GM21367 (cell line): ENCODE results near the gene SPIRE1.

Source experiments
- ATAC-seq: cut with Tn5 transposase; IDR thresholded peaks from one replicate; pipeline ENCODE4 v1.9.1; 2021; ENCODE audit not compliant: unreplicated experiment

The SPIRE1 gene

DNA sequence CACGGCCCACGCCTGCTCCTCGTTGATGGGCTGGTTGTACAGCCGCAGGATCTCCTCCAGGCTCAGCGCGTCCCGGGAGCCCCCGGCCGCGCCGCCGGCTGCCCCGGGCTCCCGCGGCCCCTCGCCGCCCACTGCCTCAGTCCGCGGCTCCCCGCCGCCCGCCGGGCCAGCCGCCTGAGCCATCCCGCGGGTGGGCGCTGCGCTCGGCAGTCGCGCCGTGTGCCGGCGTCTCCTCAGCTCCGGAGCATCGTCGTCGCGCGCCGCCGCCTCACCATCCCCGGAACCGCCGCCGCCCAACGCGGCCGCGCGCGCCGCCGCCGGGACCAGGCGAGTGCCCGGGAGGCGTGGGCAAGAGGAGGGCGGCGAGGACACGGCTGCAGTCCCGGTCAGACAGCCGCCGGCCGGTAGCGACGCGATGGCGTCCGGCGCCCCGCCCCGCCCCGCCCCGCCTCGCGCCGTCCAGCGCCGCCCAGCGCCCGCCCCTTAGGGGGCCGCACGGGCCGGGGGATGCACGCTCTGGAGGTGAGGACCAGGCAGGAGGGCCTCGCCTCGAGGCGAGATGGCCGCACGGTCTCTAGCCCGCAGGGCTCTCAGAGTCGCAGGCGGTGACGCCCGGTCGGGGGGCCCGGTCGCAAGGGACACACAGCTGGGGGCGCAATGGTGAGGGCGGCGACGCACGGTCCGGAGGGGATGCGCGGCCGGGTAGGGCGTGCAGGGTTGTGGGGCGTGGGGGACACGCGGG lies at the start of gene SPIRE1:
Gene SPIRE1 (minus strand): TSS at position 424 of the 742 bp plus-strand sequence. CDS start 241 bp downstream, at position 183.
- ATAC-seq, result peak; percentile 43

DNA sequence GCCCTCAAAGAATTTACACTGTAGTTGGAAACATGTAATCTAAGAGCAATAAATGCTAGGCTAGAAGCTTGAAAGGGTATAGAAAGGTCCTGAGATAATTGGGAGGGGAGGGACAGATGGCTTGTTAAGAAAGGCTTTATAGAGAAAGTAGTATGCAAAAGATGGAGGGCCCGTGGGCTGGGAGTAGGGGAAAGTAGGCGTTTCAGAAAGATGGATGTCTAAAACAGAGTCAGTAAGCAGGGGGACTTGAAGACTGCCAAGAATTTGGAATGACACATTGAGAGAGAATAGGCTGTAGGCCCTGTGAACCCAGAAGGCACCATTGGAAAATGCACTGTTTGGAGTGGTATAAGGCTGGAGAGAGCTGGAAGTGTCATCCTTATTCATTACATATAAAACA lies 45.8 kb upstream of the SPIRE1 start:
- ATAC-seq, result no peak

GRCh38 chr18:12703096-12703567 lies 45.2 kb upstream of the SPIRE1 start:
- peak; percentile 32 for ATAC-seq

GRCh38 chr18:12702221-12703095 lies 44.6 kb upstream of the SPIRE1 start, which contains the start of the genes CEP76 and PSMG2:
Gene CEP76, minus strand, starts transcription at chr18:12702723. Its CDS starts 175 bp downstream, at chr18:12702548.
Gene PSMG2, plus strand, starts transcription at chr18:12703042. Its CDS starts 66 bp downstream, at chr18:12703108.
- peak; percentile 69 for ATAC-seq

GRCh38 chr18:12701161-12701560 lies 43.3 kb upstream of the SPIRE1 start:
- no peak for ATAC-seq

GRCh38 chr18:12699747-12700146 lies 41.8 kb upstream of the SPIRE1 start:
- no peak for ATAC-seq

DNA sequence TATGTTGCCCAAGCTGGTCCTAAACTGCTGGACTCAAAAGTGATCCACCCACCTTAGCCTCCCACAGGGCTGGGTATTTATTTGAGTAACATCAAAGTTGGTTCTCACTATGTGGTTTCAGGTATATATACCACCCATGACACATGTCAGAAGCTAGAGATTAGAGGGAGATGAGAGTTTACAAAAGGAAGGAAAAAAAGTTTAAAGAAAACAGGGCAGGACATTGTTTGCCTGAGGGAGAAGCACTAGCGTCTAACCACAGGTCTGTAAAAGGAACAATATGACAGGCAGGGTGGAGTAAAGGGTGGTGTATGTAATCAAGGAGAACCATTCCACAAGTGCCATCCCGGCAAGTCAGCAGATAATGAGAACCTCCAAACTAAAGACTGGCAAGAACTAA lies 36.1 kb upstream of the SPIRE1 start:
- no peak for ATAC-seq

GRCh38 chr18:12692206-12692605 lies 34.3 kb upstream of the SPIRE1 start:
- no peak for ATAC-seq

DNA sequence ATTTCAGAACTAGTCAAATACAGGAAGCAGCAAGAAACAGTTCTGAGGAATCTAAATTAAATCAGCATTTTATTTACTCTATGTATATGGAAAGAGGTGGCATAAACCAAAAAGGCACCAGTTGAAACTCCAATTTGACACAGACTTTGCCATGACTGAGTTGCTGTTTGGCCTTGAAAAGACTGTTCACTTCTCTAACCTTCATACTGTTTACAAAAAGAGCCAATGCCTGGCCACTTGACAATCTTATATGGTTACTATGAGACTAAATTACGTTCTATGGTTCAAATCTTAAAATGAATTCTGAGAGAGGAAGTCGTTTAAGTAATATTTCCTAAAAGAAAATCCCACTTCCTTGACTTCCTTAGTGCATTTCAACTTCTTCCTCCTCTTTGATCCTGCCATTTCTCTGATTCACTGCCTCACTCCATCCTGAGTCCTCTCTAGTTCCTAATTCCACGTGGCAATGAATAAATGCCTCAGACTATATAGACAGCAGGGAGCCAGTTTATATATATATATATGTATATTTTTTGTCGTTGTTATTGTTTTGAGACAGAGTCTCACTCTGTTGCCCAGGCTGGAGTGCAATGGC lies 31.4 kb upstream of the SPIRE1 start:
- ATAC-seq, result no peak

DNA sequence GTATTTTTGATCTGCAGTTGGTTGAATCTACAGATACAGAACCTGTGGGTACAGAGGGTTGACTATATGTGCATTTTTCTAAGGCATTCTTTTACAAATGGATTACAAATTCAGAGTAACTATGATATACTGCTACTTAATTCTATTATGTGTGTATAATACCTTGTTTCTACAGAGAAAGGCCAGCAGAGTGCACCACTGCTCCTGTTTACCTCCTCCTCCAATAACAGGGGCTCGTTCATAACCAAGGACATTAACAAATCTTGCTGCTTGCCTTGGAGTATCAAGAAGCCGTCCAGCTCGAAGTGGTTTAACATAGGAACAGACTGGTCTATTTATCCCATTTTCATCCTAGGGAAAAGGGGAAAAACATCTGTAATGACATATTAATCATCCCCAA lies 28.2 kb upstream of the SPIRE1 start:
- ATAC-seq, result no peak

- ATAC-seq, result no peak
Measured at GRCh38 chr18:12679183-12679786, 21.4 kb upstream of the SPIRE1 start.

DNA sequence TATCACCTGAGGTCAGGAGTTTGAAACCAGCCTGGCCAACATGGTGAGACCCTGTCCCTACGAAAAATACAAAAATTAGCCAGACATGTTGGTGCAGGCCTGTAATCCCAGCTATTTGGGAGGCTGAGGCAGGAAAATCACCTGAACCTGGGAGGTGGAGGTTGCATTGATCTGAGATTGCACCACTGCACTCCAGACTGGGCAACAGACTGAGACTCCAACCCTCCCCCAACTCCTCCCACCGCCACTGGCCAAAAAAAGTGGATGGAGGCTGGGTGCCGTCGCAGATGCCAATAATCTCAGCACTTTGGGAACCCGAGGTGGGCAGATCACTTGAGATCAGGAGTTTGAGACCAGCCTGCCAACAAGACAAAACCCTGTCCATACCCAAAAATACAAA lies 10.1 kb upstream of the SPIRE1 start:
- ATAC-seq, result no peak

DNA sequence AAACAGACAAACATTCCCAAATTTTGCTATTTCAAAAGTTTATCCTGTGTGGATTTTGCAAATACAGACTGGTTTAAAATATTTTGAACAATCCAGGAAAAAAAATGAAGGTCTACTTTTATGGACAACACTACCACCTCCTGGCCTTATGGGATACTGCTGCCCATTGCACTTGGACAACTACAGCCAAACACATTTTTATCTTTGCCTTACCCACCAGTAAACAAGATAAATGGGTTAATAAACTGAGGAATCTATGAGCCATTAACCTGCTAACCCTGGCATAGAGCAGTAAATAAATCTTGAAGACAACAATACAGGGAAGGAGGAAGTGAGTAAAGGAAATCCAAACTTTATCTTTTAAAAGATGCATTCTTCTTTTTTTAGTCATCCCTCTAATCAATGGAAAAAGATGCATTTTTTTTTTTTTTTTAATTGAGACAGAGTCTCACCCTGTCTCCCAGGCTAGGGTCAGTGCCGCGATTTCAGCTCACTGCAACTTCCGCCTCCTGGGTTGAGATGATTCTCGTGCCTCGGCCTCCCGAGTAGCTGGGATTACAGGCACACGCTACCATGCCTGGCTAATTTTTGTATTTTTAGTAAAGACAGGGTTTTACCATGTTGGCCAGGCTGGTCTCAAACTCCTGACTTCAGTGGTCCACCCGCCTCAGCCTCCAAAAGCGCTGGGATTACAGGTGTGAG lies 2.1 kb upstream of the SPIRE1 start:
- no peak for ATAC-seq

DNA sequence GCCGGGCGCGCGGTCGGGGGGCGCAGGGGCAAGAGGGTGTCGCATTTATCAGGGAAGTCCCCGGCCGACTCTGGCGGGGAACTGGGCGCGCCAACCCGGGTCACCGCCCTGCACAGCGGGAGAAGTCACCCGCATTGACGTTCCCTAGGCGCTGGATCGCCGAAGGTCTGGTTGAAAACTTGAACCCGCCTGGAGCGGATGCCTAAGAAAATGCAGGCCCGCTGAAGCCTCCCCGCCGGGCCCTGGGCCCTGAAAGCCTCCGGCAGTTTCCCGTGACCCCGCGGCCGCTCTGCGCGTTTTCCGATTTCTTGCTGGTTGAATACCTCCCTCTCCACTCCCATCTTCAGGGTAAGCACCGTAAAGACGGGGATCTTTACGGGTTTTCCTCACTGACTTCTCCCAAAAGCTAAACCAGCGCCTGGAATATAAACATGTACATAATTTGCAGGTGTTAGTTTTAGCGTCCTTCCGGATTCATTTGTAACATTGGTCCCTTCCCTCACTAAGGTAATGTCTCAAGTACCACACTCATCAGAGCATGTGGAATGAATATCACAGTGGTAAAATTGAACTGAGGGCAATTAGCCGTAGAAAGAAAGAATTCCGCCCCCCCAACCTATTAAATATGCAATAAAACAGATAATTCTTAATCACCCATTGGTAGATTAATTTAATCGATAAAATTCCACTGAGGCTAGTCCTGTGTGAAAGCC lies 675 bp upstream of the SPIRE1 start:
- ATAC-seq, result peak; percentile 12

DNA sequence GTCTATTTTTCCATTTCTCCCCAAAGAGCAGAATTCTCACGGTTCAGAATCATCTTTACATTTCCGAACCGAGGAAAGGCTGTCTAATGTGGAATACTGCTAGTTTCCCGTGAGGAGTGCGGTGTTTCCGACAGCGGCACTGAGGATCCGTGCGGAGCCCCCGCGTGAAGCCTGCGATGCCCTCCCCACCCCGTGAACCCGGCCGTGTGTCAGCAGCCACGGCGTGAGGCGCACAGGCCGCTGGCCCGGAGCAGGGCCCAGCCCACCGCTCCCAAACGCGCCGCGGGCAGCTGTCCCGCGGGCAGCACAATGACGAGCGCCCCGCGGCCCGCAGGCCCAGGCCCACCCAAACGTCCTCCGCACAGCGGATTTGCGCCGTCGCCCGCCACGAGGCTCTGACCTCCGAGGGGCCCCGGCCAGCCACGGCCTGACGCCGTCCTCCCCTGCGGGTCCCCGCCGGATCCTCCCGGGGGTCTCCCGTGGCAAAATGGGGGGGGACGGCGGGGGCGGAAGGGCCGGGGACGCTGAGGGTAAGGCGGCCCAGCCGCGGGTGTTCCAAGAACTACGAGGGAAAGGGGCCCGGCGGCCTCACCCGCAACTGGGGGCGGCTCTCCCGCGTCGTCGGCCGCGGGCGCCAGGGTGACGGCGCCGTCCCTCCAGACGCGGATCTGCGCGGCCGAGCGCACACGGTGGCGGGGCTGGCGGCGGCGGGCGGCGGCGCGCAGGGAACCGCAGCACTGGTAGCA lies 796 bp downstream of the SPIRE1 start:
- ATAC-seq, result peak; percentile 31

GRCh38 chr18:12656605-12656937 lies 1.3 kb downstream of the SPIRE1 start:
- no peak for ATAC-seq

DNA sequence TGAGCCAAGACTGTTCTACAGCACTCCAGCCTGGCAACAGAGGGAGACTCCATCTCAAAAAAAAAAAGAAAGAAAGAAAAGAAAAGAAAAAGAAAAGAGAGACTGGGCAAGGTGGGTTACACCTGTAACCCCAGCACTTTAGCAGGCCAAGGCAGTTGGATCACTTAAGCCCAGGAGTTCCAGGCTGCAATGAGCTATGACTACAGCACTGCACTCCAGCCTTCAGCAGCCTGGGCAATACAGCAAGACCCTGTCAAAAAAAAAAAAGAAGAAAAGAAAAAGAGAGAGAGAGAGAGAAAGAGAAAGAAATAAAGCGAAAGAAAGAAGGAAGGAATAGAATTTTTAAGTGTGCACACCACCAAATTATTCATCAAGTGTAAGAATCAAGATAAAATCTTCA lies 2.9 kb downstream of the SPIRE1 start:
- ATAC-seq, result no peak

DNA sequence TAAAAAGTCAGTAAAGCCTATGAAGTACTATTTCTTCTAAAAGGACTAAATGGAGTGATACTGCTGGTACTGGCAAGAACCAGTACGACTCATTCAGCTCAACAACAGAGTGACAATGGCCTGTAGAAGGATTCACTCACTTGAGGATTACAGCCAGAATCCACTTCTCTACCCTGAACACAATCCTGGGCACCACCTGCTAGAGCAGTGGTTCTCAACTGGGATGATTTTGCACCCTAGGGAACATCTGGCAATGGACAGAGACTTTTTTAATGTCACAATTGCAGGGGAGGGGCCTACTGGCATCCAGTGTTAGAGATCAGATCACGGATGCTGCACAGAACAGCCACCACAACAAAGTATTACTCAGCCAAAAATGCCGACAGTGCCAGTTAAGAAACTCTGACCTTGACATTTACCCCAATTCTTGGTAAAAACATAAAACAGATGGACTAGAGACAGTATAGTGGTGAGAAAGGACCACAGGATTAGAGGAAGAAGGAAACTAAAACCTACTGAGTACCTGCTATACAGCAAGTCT lies 5.0 kb downstream of the SPIRE1 start:
- no peak for ATAC-seq

GRCh38 chr18:12651651-12652050 lies 6.3 kb downstream of the SPIRE1 start:
- no peak for ATAC-seq
